IPS-NIHi11 (cell line): Measurements from ENCODE around the gene KLHL21.

Source experiments
- DNase-seq: peaks from one replicate; pipeline ENCODE4 v3.0.0; 2012; ENCODE audit warnings: mixed read lengths, low spot score

KLHL21 gene

DNA sequence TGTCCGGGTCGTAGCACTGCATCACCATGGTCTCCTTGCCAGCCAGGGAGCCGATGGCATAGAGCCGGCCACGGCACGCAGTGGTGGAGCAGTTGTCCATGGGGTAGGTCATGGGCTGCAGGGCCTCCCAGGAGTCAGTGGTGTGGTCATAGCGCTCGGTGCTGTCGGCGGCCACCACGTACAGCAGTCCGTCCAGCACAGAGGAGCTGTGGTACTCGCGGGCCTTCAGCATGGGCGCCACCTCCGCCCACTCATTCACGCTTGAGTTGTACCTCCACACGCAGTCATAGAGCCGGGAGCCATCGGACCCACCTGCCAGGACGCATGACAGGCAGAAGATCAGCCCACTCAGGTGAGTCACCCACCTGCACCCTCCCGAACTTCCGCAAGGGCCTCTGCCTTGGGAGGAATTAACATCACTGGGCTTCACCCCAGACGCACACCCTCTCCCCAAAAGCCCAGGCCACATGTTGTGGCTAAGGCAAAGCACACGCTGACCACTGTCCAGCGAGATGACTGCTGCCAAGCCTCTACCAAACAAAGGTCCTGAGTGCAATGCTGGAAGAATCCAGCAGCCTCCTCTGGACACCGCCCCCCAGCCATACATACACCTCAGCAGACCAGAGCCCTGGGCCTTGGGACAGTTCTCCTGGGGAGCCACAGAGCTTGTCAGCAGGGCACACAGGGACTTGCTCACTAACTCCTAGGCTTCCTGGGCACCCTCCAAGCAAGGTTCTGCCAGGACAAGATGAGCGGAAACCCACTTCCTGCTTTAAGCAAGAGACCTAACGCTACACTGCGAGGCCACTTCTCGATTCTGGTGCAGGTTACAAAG is 3.3 kb downstream of the KLHL21 start:
- DNase-seq, result no peak

DNA sequence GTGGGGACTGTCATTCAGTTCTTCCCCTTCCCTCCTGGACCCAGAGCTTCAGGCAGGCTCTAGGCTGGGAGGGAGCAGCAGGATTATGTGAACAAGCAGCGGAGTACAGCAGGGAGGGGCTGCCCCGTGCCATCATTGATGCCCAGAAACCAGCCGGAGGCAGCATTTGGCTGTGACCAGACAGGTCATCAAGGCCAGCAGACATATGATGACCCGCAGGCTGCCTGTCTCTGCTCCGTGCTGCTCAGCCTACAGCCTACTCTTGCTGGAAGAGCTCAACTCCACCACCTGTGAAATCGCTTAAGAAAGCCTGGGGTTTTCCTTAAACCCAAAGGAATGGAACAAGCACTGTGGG is 4.9 kb downstream of the KLHL21 start:
- no peak for DNase-seq

- no peak for DNase-seq
Observed at GRCh38 chr1:6596886-6597776, 5.5 kb downstream of the KLHL21 start.

DNA sequence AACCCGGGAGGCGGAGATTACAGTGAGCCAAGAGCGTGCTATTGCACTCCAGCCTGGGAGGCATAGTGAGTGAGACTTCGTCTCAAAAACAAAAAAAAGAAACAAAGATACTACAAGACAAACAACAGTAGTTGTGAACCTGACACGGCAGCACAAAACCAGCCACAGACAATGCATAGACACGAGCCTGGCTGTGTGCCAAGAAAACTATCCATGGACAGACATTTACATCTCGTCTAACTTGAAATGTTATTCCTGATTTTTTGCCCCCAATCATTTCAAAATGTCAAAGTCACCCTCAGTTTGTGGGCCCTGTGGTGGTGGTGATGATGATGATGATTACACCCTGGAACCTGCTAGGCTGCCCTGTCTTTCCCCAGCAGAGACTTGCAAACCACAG is 6.3 kb downstream of the KLHL21 start:
- no peak for DNase-seq

- no peak for DNase-seq
Observed at GRCh38 chr1:6594977-6595740, 7.5 kb downstream of the KLHL21 start.

DNA sequence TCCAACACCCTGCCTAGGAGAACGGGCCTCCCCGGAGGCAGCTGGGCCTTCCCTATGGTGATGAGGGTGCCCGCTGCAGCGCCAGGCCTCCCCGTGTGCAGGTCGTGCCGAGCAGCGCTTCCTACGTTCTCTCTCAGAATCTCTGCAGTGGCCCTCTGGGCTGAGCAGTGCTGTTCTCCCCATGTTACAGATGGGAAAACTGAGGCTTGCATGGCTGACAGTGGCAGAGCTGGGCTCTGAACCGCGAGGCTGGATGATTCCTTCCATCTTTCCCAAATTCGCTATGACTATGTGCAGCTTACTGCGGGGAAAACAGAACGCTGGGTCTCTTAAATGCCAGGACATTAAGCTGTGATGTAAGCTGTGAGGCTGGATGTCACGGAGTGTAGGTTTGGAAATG is 8.9 kb downstream of the KLHL21 start:
- DNase-seq, result no peak

GRCh38 chr1:6592865-6593593 is 9.6 kb downstream of the KLHL21 start:
- no peak for DNase-seq

DNA sequence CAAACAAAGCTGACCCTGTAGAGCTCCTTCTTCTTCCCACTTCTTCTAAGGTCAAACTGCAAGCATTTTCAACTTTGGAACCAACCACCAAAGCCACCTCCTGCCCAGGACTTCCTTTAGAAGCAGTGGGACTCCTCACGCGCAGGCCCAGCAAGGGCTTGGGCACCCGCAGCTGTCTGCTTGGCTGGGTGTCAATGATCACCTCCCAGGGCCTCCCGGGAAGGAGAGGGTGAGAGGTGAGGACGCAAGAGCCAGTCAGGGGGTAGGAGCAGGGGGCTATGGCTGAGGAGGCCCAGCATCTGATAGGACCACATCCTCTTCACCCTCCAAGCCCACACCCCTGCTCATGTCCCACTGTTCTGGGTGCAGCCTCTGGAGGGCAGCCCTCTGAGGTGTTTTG is 10.2 kb downstream of the KLHL21 start:
- DNase-seq, result no peak

DNA sequence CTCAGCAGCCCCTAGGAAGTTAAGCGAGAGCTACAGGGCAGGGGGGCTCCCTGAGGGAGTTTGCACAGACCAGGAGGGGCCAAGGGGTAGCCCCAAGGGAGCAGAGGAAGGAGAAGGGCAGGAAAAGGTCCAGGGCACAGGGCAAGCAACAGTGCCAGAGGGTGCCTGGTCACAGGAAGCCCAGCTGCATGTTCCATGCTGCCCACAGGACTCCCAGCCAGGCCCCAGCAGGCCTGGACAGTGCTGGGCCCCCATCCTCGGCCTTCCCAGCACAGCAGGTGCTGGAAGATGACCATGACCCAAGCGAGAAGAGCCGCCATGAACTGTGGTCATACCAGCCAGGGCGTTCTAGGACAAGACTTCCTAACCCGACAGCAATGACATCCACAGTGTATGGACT is 11.0 kb downstream of the KLHL21 start:
- no peak for DNase-seq

GRCh38 chr1:6591222-6591621 is 11.4 kb downstream of the KLHL21 start:
- no peak for DNase-seq

DNA sequence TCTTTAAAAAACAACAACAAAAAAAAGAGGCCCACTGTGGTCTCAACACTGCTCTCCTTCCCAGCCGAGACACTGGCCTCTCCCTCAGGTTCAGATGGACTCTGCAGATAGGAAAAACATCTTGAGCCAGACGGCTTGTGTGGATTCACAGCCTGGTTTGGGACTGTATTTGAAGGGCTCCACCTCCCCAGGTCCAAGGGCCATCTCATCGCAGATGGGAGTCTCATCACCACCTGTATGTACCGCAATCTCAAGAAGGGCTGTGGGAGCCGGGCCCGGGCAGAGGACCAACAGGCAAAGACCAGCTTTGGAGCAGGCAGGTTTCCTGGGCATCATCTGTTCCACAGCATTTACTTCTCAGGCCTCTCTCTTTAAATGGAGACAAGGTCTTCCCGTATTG is 12.6 kb downstream of the KLHL21 start:
- no peak for DNase-seq

- DNase-seq, result no peak
Observed at GRCh38 chr1:6588893-6589520, 13.7 kb downstream of the KLHL21 start.

- DNase-seq, result no peak
Observed at GRCh38 chr1:6588128-6588892, 14.4 kb downstream of the KLHL21 start.

GRCh38 chr1:6587261-6588005 is 15.2 kb downstream of the KLHL21 start:
- no peak for DNase-seq

DNA sequence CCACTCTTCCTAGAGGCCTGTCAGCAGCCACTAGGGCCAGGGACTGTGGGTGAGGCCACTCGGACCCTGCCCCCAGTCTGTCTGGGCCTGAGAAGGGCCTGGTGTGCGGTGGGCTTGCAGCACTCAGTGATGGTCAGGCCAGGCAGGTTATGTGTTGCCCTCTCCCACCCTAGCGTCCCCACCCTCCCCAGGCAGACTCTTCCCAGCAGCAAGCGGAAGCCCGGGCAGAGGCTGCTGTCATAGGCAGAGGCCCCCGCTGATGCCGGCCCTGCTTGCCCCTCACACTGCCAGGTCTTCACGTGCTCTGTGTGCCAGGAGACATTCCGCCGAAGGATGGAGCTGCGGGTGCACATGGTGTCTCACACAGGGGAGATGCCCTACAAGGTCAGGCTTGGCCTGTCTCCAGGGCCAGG is 16.3 kb downstream of the KLHL21 start:
- DNase-seq, result no peak

GRCh38 chr1:6585841-6586240 is 16.8 kb downstream of the KLHL21 start:
- DNase-seq, result no peak

GRCh38 chr1:6585081-6585722 is 17.5 kb downstream of the KLHL21 start:
- no peak for DNase-seq

DNA sequence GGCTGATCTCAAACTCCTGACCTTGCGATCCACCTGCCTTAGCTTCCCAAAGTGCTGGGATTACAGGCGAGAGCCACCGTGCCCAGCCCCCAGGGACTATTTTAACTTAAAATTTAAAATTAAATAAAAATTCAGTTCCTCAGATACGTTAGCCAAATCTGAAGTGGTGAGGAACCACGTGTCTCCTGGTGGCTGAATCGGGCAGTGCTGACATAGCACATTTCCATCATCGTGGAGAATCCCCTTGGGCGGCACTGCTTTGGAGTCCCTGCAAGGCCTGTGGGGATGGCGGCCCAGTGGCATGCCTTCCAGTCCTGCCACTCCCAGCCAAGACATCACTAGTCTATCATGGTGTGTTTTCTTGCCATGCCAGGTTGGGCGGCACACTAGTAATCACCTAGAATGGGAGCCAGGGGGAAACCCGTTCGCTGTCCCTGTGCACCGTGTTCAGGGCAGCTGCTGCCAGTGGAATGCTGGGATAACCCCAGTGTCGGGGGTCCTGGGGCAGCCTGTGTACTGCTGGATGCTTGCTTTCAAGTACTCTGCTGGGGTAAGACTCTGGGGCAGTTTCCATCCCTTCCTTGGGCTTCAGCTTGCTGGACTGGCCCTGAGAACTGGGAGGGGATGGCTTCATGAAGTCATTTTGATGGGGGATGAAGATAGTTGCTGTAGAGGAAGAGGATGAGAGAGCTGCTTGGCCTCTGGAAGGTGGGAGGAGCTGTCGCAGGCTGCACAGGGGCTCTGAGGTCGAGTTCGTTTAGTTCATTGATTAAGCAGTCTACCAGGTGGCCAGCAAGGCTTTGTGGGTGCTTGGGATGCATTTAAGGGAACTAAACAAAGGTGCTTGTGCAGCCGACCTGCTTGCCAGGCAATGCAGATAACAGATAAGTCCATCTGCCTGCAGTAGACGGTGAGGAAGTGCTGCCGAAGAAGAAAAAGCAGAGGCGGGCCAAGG is 18.3 kb downstream of the KLHL21 start:
- no peak for DNase-seq
